ENCODE data around the gene SPTBN5. TPM values are rescaled to one million over a fixed set of nuclear protein-coding genes. Genes with fewer than 3 reads are reported as not detected.

SPTBN5 gene
- total and polyA plus RNA-seq, 3 donors from 2014 or later: 1.4 to 3.1 (median 1.4) TPM

- no peak for DNase-seq
- no peaks in the 10 kb centered on the region for H3K4me1 ChIP-seq
These were observed 5.1 kb downstream of the SPTBN5 start for GRCh38 chr15:41888662-41889253.

GRCh38 chr15:41887893-41888292, 6.0 kb downstream of the SPTBN5 start:
- Histone ChIP-seq H3K4me1 (peaks cover 7% of the 10 kb centered on the region), H3K4me3 (no peak overlapping the region), H3K9me3 (no peaks in the 10 kb centered on the region), H3K36me3 (ENCODE audit: low read depth, missing control alignments) (no peaks in the 10 kb centered on the region), H3K27me3 (no peaks in the 10 kb centered on the region), H3K27ac (no peak overlapping the region)
- intact Hi-C loops (cut with DNase I; ENCODE audit: low total_unique reads): no loop called here
- no peak for DNase-seq
- 89 to 91% methylated on average over 9 of the region's 9 CpGs for WGBS, 2 donors
- no peak for TF ChIP-seq POLR2A (IDR thresholded peaks at IDR 0.05)
- no peak for TF ChIP-seq CTCF (IDR thresholded peaks at IDR 0.05)

More at GRCh38 chr15:41888662-41889253, 5.1 kb downstream of the SPTBN5 start:
- Histone ChIP-seq H3K9me3 (no peaks in the 10 kb centered on the region), H3K27ac (no peak overlapping the region), H3K4me3 (no peak overlapping the region), H3K27me3 (no peaks in the 10 kb centered on the region), H3K36me3 (ENCODE audit: low read depth, missing control alignments) (no peaks in the 10 kb centered on the region)
- 85 to 91% methylated on average over 7 of the region's 7 CpGs for WGBS, 2 donors
- TF ChIP-seq POLR2A (IDR thresholded peaks at IDR 0.05): no peak
- intact Hi-C loops (cut with DNase I; ENCODE audit: low total_unique reads): no loop called here

- WGBS, 2 donors: 96 to 97% methylated on average over 9 to 10 of the region's 10 CpGs
- Histone ChIP-seq H3K27me3 (no peaks in the 10 kb centered on the region), H3K4me3 (no peak overlapping the region), H3K9me3 (no peaks in the 10 kb centered on the region), H3K36me3 (ENCODE audit: low read depth, missing control alignments) (no peaks in the 10 kb centered on the region), H3K4me1 (peaks cover 14% of the 10 kb centered on the region), H3K27ac (no peak overlapping the region)
- intact Hi-C loops (cut with DNase I; ENCODE audit: low total_unique reads): no loop called here
- no peak for TF ChIP-seq POLR2A (IDR thresholded peaks at IDR 0.05)
- no peak for TF ChIP-seq CTCF (IDR thresholded peaks at IDR 0.05)
- no peak for DNase-seq
These were observed 6.7 kb downstream of the SPTBN5 start for GRCh38 chr15:41887161-41887560.

GRCh38 chr15:41886741-41887140, 7.1 kb downstream of the SPTBN5 start:
- Histone ChIP-seq H3K9me3 (no peaks in the 10 kb centered on the region), H3K4me3 (no peak overlapping the region), H3K27ac (no peak overlapping the region), H3K27me3 (no peaks in the 10 kb centered on the region), H3K36me3 (ENCODE audit: low read depth, missing control alignments) (no peaks in the 10 kb centered on the region), H3K4me1 (peaks cover 16% of the 10 kb centered on the region)
- no peak for DNase-seq
- TF ChIP-seq POLR2A (IDR thresholded peaks at IDR 0.05) (no peak), CTCF (IDR thresholded peaks at IDR 0.05) (no peak)
- intact Hi-C loops (cut with DNase I; ENCODE audit: low total_unique reads): no loop called here
- 92 to 97% methylated on average over 6 to 7 of the region's 7 CpGs for WGBS, 2 donors

- Histone ChIP-seq H3K27ac (no peak overlapping the region), H3K9me3 (no peaks in the 10 kb centered on the region), H3K27me3 (no peaks in the 10 kb centered on the region), H3K4me3 (no peak overlapping the region), H3K36me3 (ENCODE audit: low read depth, missing control alignments) (no peaks in the 10 kb centered on the region), H3K4me1 (peaks cover 16% of the 10 kb centered on the region)
- TF ChIP-seq POLR2A (IDR thresholded peaks at IDR 0.05) (no peak), CTCF (IDR thresholded peaks at IDR 0.05) (no peak)
- intact Hi-C loops (cut with DNase I; ENCODE audit: low total_unique reads): no loop called here
- WGBS, 2 donors: 94 to 100% methylated on average over 1 to 13 of the region's 14 CpGs
- DNase-seq: no peak
These were observed 8.0 kb downstream of the SPTBN5 start for GRCh38 chr15:41885841-41886240.

Measured in testis (tissue), 3 donors.